Aorta (tissue), 5 donors: ENCODE data around the gene SKA1. TPM values are rescaled to one million over a fixed set of nuclear protein-coding genes. Genes with fewer than 3 reads are reported as not detected.

ENCODE experiments used
- ATAC-seq: fragments of 200-7000 bp; cut with Tn5 transposase; one replicate; pipeline ENCODE4 v1.9.1; 2022; ENCODE audit warnings: moderate library complexity; ENCODE audit not compliant: low FRiP score
- DNase-seq, 2 donors: peaks; one replicate each; pipeline ENCODE4 v3.0.0-alpha.2; 2020
- H3K27ac ChIP-seq, 2 donors: one replicate each; pipeline ENCODE4 v1.5.1; 2013; ENCODE audit warnings: low read length in 2 of 2, mild to moderate bottlenecking in 2 of 2, moderate library complexity in 2 of 2, control low read depth in 1 of 2, inconsistent platforms in 1 of 2, low read depth in 1 of 2
- H3K27me3 ChIP-seq, 2 donors: one replicate each; pipeline ENCODE4 v1.6.1; 2013; ENCODE audit warnings: control low read depth in 1 of 2, low read length in 1 of 2, mild to moderate bottlenecking in 1 of 2, moderate library complexity in 1 of 2; ENCODE audit not compliant: insufficient read depth in 2 of 2, control insufficient read depth in 1 of 2
- H3K36me3 ChIP-seq, 2 donors: one replicate each; pipeline ENCODE4 v1.6.1; 2013; ENCODE audit warnings: control low read depth in 1 of 2, low read length in 1 of 2, mild to moderate bottlenecking in 1 of 2; ENCODE audit not compliant: insufficient read depth in 2 of 2, control insufficient read depth in 1 of 2
- H3K4me1 ChIP-seq, 2 donors: one replicate each; pipeline ENCODE4 v1.6.1; 2013; ENCODE audit warnings: low read length in 2 of 2, control low read depth in 1 of 2, mild to moderate bottlenecking in 1 of 2, moderate library complexity in 1 of 2; ENCODE audit not compliant: insufficient read depth in 2 of 2, control insufficient read depth in 1 of 2
- H3K4me3 ChIP-seq, 2 donors: one replicate each; pipeline ENCODE4 v1.5.1; 2013; ENCODE audit warnings: low read length in 2 of 2, control low read depth in 1 of 2, mild to moderate bottlenecking in 1 of 2
- H3K9me3 ChIP-seq: one replicate; pipeline ENCODE4 v1.6.1; 2013; ENCODE audit warnings: mild to moderate bottlenecking, low read length; ENCODE audit not compliant: control insufficient read depth
- WGBS, 2 donors: extraction: QIAGEN DNeasy Blood & Tissue Kit; methylation state at CpG; one replicate each; pipeline ENCODE4 v1.1.7; 2013; 5-methylcytosine and 5-hydroxymethylcytosine counted together
- intact Hi-C, 2 donors: fragments of 100-400 bp; cut with DNase I; formaldehyde crosslinking; loops; one replicate each; pipeline versions ENCODE4 v1.14.2 to v1.15.0; 2022
- polyA plus RNA-seq, 2 donors: library from polyadenylated mRNA; stranded (reverse); fragments of 200-250 nt; gene quantifications; one replicate each; pipeline ENCODE4 v1.2.3, GENCODE V29; 2013
- total RNA-seq, 2 donors: library from RNA; stranded (reverse); fragmentation: NEBNext Ultra II Directional; extraction: Animal tissue kit (Norgen Biotek cat#: 25700); gene quantifications; one replicate each; pipeline ENCODE4 v1.2.1, GENCODE V29; 2021
- donor health status: healthy with polysubstance abuse.
- donor health status: Bipolar disorder and iron deficiency.
- donor health status: DM: no; HTN: no; CAD: no.
- donor health status: DM: no; HTN: no; CAD: no.
- donor health status: DM: yes; HTN: yes; CAD: no.

Gene SKA1
- total and polyA plus RNA-seq, 4 donors = 0.42 to 0.52 TPM; not detected in 2

DNA sequence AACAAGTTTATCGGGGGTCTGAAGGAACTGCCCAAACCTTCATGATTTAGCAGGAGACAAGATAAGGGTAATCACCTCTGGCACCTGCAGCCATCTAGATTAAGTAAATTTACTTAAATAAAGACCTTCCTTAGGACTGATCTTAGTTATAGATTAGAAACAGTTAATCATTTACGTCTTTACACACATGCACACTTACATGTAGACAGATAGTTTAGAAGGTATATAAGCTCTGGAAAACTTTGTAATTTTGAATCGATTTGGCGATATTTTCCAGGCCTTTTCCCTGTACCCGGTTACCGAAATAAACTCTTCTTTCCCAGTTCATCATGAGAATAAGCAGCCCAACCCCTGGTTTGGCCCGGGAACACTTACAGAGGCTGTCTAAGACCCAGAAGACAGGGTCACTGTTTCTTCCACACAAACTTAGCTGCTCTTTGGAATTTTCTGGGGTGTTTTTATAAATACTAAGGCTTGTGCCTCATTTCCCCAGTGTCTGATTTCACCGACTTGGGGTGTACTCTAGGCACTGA, 560 bp upstream of the SKA1 start:
- Histone ChIP-seq H3K27me3 (no peaks in the 10 kb centered on the region), H3K36me3 (no peaks in the 10 kb centered on the region), H3K27ac (no peak overlapping the region), H3K4me3 (no peak overlapping the region), H3K9me3 (no peaks in the 10 kb centered on the region), H3K4me1 (no peaks in the 10 kb centered on the region)
- 75 to 80% methylated on average over 8 of the region's 8 CpGs for WGBS, 2 donors
- ATAC-seq = no peak
- DNase-seq = no peak
- intact Hi-C loops = loop anchor here (10.0 kb wide), 1 partner anchor 89 kb away; the partner anchor contains the start of genes CXXC1 (in 2 of the 2) and MBD1 (in 2 of the 2)

GRCh38 chr18:50377061-50377798, 2.4 kb downstream of the SKA1 start:
- 70 to 77% methylated on average over 5 of the region's 5 CpGs for WGBS, 2 donors
- intact Hi-C loops = loop anchor here (10.0 kb wide), 1 partner anchor 92 kb away; the partner anchor contains the start of genes CXXC1 (in 2 of the 2) and MBD1 (in 2 of the 2)
- no peak for DNase-seq

DNA sequence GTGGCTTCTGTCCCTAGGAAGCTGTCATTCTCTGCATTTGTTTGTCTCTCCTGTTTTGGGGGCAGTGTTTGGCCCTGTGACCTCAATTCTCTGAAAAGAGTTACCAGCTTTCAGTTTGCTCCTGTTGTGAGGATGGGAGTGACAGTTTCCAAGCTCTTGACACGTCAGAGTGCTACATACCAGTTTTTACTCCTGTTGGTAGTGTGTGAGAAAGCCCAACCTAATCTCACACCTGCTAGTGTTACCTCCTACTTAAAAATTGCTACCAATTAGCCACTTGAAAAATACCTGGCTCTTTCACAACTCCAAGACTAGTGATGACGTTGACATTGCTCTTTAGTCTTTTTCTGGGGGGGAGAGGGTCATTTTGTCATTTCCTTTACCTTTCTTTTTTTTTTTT, 14.1 kb downstream of the SKA1 start:
- 58 to 69% methylated on average over 2 of the region's 2 CpGs for WGBS, 2 donors
- Histone ChIP-seq H3K9me3 (no peaks in the 10 kb centered on the region), H3K27ac (no peak overlapping the region), H3K4me1 (no peaks in the 10 kb centered on the region), H3K36me3 (no peaks in the 10 kb centered on the region), H3K4me3 (no peak overlapping the region), H3K27me3 (no peaks in the 10 kb centered on the region)
- intact Hi-C loops = no loop called here
- ATAC-seq = no peak
- DNase-seq = no peak

More at GRCh38 chr18:50377061-50377798, 2.4 kb downstream of the SKA1 start:
- no peak for ATAC-seq
- H3K27ac ChIP-seq = no peak overlapping the region
- no peaks in the 10 kb centered on the region for H3K4me1 ChIP-seq
- no peak overlapping the region for H3K4me3 ChIP-seq
- H3K9me3 ChIP-seq = no peaks in the 10 kb centered on the region
- H3K36me3 ChIP-seq = no peaks in the 10 kb centered on the region
- no peaks in the 10 kb centered on the region for H3K27me3 ChIP-seq

DNA sequence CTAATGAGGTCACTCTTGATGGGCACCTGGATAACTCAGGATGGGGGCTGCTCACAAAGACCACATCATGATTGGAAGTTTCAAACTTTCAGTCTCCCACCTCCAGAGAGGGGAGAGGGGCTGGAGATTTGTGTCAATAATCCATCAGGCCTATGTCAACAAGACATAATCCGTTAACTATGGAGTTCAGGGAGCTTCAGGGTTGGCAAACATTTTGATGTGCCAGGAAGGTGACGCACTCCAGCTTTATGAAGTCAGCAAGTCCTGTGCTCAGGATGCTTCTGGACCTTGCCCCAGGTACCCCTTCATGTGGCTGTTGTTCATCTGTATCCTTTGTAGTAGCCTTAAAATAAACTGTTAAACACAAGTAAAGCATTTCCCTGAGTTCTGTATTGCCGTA, 19.0 kb downstream of the SKA1 start:
- no peaks in the 10 kb centered on the region for H3K27me3 ChIP-seq
- ATAC-seq = no peak
- H3K9me3 ChIP-seq = no peaks in the 10 kb centered on the region
- no peak overlapping the region for H3K4me3 ChIP-seq
- H3K4me1 ChIP-seq = no peaks in the 10 kb centered on the region
- 93 to 96% methylated on average over 3 of the region's 3 CpGs for WGBS, 2 donors
- no peak for DNase-seq
- intact Hi-C loops = no loop called here
- H3K36me3 ChIP-seq = no peaks in the 10 kb centered on the region
- H3K27ac ChIP-seq = no peak overlapping the region

- no peak for DNase-seq
- H3K4me1 ChIP-seq = no peaks in the 10 kb centered on the region
- H3K27ac ChIP-seq = no peak overlapping the region
- ATAC-seq = no peak
- H3K9me3 ChIP-seq = no peaks in the 10 kb centered on the region
- H3K36me3 ChIP-seq = no peaks in the 10 kb centered on the region
- no peak overlapping the region for H3K4me3 ChIP-seq
- intact Hi-C loops = no loop called here
- no peaks in the 10 kb centered on the region for H3K27me3 ChIP-seq
- WGBS, 2 donors = 96 to 100% methylated on average over 2 of the region's 2 CpGs
Observed at GRCh38 chr18:50395093-50395492, 20.2 kb downstream of the SKA1 start.

GRCh38 chr18:50396005-50396660, 21.3 kb downstream of the SKA1 start:
- Histone ChIP-seq H3K4me1 (no peaks in the 10 kb centered on the region), H3K9me3 (no peaks in the 10 kb centered on the region), H3K36me3 (no peaks in the 10 kb centered on the region), H3K27me3 (no peaks in the 10 kb centered on the region), H3K27ac (no peak overlapping the region), H3K4me3 (no peak overlapping the region)
- intact Hi-C loops = no loop called here
- WGBS, 2 donors = 91 to 92% methylated on average over 5 of the region's 5 CpGs
- ATAC-seq (no peak), DNase-seq (no peak)

DNA sequence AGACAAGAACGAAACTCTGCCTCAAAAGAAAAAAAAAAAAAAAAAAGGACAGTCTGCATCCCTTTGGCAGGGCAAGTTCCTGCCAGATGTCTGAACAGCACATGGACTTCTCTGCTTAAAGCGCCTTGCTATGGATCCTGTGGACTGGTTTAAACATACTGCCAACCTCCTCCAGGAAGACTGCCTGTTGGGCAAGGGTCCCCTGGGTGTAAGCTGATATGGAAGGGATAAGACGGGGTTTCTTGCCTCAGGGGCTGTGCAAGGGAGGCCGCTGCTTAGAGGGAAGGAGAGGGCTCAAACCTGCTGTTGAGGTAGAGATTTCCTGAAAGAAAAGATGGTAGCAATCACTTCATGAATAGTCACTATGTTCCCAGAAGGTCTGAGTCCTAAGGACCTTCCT, 22.2 kb downstream of the SKA1 start:
- H3K27me3 ChIP-seq = no peaks in the 10 kb centered on the region
- no peaks in the 10 kb centered on the region for H3K4me1 ChIP-seq
- ATAC-seq (no peak), DNase-seq (no peak)
- no peaks in the 10 kb centered on the region for H3K9me3 ChIP-seq
- H3K36me3 ChIP-seq = no peaks in the 10 kb centered on the region
- no peak overlapping the region for H3K27ac ChIP-seq
- intact Hi-C loops = no loop called here
- WGBS, 2 donors = 82 to 95% methylated on average over 4 of the region's 4 CpGs
- H3K4me3 ChIP-seq = no peak overlapping the region

GRCh38 chr18:50398099-50398498, 23.3 kb downstream of the SKA1 start:
- 33 to 36% methylated on average over 10 of the region's 10 CpGs for WGBS, 2 donors
- intact Hi-C loops = no loop called here
- Histone ChIP-seq H3K27ac (no peak overlapping the region), H3K36me3 (no peaks in the 10 kb centered on the region), H3K4me1 (no peaks in the 10 kb centered on the region), H3K9me3 (no peaks in the 10 kb centered on the region), H3K27me3 (no peaks in the 10 kb centered on the region), H3K4me3 (no peak overlapping the region)
- no peak for ATAC-seq
- no peak for DNase-seq

DNA sequence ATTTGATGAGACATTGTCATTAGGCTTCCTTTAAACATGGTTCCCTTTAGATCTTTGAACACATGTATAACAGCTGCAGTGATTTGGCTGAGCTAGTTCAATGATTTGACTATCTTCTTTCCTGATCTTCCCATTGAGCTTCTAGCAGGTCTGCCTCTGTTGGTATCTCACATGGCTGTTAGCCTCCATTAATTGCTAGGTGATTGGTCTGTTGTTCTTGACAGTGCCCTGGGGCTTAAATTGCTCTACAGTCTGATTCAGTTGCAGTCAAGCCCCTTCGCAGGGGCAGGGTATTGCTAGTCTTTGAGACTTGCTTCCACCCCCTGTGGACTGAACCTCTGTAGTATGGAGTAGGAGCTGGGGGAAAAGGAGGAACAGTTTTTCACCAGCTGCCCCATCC, 24.1 kb downstream of the SKA1 start:
- Histone ChIP-seq H3K27me3 (no peaks in the 10 kb centered on the region), H3K9me3 (no peaks in the 10 kb centered on the region), H3K36me3 (no peaks in the 10 kb centered on the region), H3K27ac (no peak overlapping the region), H3K4me3 (no peak overlapping the region), H3K4me1 (no peaks in the 10 kb centered on the region)
- ATAC-seq (no peak), DNase-seq (no peak)
- intact Hi-C loops = no loop called here
- WGBS, 2 donors = 91 to 92% methylated on average over 1 of the region's 1 CpG
